Heart left ventricle (tissue), 13 donors: ENCODE measurements around the gene SAP30.

Experiments
- CTCF ChIP-seq, 12 donors: fragments of 200-600 bp; sonication (generic) in 4 of 12; IDR thresholded peaks; one replicate each; pipeline versions ENCODE4 v1.5.0 to v1.8.0; 2018 to 2022; ENCODE audit warnings: antibody characterized with exemption in 12 of 12, mild to moderate bottlenecking in 5 of 12
- POLR2A ChIP-seq, 2 donors: fragments of 450-650 bp; IDR thresholded peaks; one replicate each; pipeline ENCODE4 v1.6.1; 2017; ENCODE audit warnings: antibody characterized with exemption in 2 of 2, mild to moderate bottlenecking in 2 of 2, moderate library complexity in 2 of 2
- donor health status: ischemic (EF 13 %, LVEDD 7.1; RV severe dilation, severe dysfunction).
- donor health status: DM: no; HTN: yes; CAD: no.
- donor health status: DM: no; HTN: no; CAD: no.
- donor health status: ischemic (EF 25% LVEDD 6.9; RV normal size, moderate dysfunction).
- donor health status: ischemic (EF 25% LVEDD 5.7; RV mildly dilated, moderate dysfunction).
- donor health status: ischemic (EF 35%, LVEDD 5.7; RV mildly dilated, moderate dysfunction).
- donor health status: nonischemic (EF 11% LVEDD 7.7; RV severe dilation, severe dysfunction).
- donor health status: DM: yes; HTN: yes; CAD: no.
- donor health status: PGD.
- donor health status: ischemic (EF 29% LVEDD 5.4; RV normal size, mild dysfunction).
- donor health status: nonischemic (EF 23%, LVEDD 6.1; RV moderate dilation, normal function).

GRCh38 chr4:173365359-173365996 lies 5.3 kb upstream of the SAP30 start:
- TF ChIP-seq CTCF (IDR thresholded peaks at IDR 0.05) = no peak
- no peak for TF ChIP-seq POLR2A (IDR thresholded peaks at IDR 0.05)
